H1 (cell line): ENCODE results near the gene RPS6KL1. TPM values are rescaled to one million over a fixed set of nuclear protein-coding genes. Genes with fewer than 3 reads are reported as not detected.

Source experiments
- CTCF ChIA-PET: fragments of 300-600 bp; sonication (Branson Sonifier 250); formaldehyde crosslinking; loops from one replicate; lab custom pipeline; 2021; ENCODE audit not compliant: partially characterized antibody; lab: Charles Lee
- POLR2A ChIA-PET: fragments of 300-600 bp; sonication (Branson Sonifier 250); formaldehyde crosslinking; loops from one replicate; lab custom pipeline; 2021; ENCODE audit warnings: inconsistent platforms; ENCODE audit not compliant: partially characterized antibody; lab: Charles Lee
- DNase-seq, 2 experiments: peaks; one replicate each; pipeline versions ENCODE4 v3.0.0 to v3.0.0-alpha.2; 2010 to 2022; ENCODE audit warnings: low spot score in 2 of 2, low read depth in 1 of 2, mixed read lengths in 1 of 2
- FAIRE-seq: peaks from 2 replicates; lab custom pipeline; 2011; peaks lifted over from hg19 to GRCh38; lab: Jason Lieb, UNC
- H2AFZ ChIP-seq: 2 replicates; pipeline ENCODE4 v1.8.1; 2012; ENCODE audit warnings: low read length, inconsistent platforms
- H2AK5ac ChIP-seq: 2 replicates; pipeline ENCODE4 v1.6.1; 2013; ENCODE audit warnings: low read depth, low read length
- H2BK120ac ChIP-seq: replicated peaks from 2 replicates; pipeline ENCODE3; 2013; ENCODE audit warnings: low read depth, low read length, inconsistent platforms
- H2BK12ac ChIP-seq: 2 replicates; pipeline ENCODE4 v1.6.1; 2013; ENCODE audit warnings: low read depth, low read length
- H2BK15ac ChIP-seq: 2 replicates; pipeline ENCODE4 v1.6.1; 2013; ENCODE audit warnings: low read length
- H2BK20ac ChIP-seq: 2 replicates; pipeline ENCODE4 v1.6.1; 2013; ENCODE audit warnings: low read length
- H2BK5ac ChIP-seq: 2 replicates; pipeline ENCODE4 v1.6.1; 2013; ENCODE audit warnings: low read depth, low read length
- H3K14ac ChIP-seq: 2 replicates; pipeline ENCODE4 v1.6.1; 2013; ENCODE audit warnings: inconsistent platforms; ENCODE audit not compliant: insufficient read length
- H3K18ac ChIP-seq: 2 replicates; pipeline ENCODE4 v1.6.1; 2013; ENCODE audit warnings: low read length; ENCODE audit errors: extremely low read depth
- H3K23ac ChIP-seq: 2 replicates; pipeline ENCODE4 v1.6.1; 2013; ENCODE audit warnings: inconsistent platforms; ENCODE audit not compliant: insufficient read length
- H3K23me2 ChIP-seq: 2 replicates; pipeline ENCODE4 v1.6.1; 2013; ENCODE audit warnings: low read depth, low read length
- H3K27ac ChIP-seq: 2 replicates; pipeline ENCODE4 v1.6.1; 2011; ENCODE audit warnings: low read depth, low read length, inconsistent platforms
- H3K27me3 ChIP-seq, 4 experiments: replicated peaks in 1 of 4; 1 replicate in 1 of 4; 2 replicates in 3 of 4; pipeline versions ENCODE4 v1.6.1 to v1.8.1; 2011 to 2013; ENCODE audit warnings: low read length in 3 of 4, mild to moderate bottlenecking in 3 of 4, inconsistent platforms in 2 of 4, mixed read lengths in 2 of 4, moderate library complexity in 1 of 4; ENCODE audit not compliant: control insufficient read depth in 3 of 4, insufficient read depth in 3 of 4; ENCODE audit errors: extremely low read depth in 1 of 4
- H3K36me3 ChIP-seq, 4 experiments: 2 replicates each; pipeline versions ENCODE4 v1.6.1 to v1.8.1; 2011 to 2013; ENCODE audit warnings: mild to moderate bottlenecking in 4 of 4, low read length in 3 of 4, moderate library complexity in 2 of 4, control low read depth in 1 of 4, inconsistent platforms in 1 of 4; ENCODE audit not compliant: insufficient read depth in 4 of 4, control insufficient read depth in 2 of 4
- H3K4ac ChIP-seq: replicated peaks from 2 replicates; pipeline ENCODE3; 2013; ENCODE audit warnings: low read length, low read depth, mixed read lengths, inconsistent platforms; ENCODE audit not compliant: insufficient read length
- H3K4me1 ChIP-seq, 4 experiments: replicated peaks in 1 of 4; 1 replicate in 1 of 4; 2 replicates in 3 of 4; pipeline versions ENCODE4 v1.6.1 to v1.8.1; 2011 to 2013; ENCODE audit warnings: low read length in 3 of 4, inconsistent platforms in 2 of 4, mixed read lengths in 1 of 4; ENCODE audit not compliant: insufficient read depth in 4 of 4, control insufficient read depth in 3 of 4
- H3K4me2 ChIP-seq, 2 experiments: 2 replicates each; pipeline versions ENCODE4 v1.6.1 to v1.8.1; 2011 to 2013; ENCODE audit warnings: low read depth in 2 of 2, low read length in 2 of 2, control low read depth in 1 of 2, inconsistent platforms in 1 of 2, mild to moderate bottlenecking in 1 of 2; ENCODE audit not compliant: insufficient read depth in 1 of 2
- H3K4me3 ChIP-seq, 4 experiments: fragments of 200-600, 300-600 bp in 1 of 4; sonication (generic), shearing (Covaris generic), sonication (Bioruptor Twin) in 1 of 4; 2 replicates each; pipeline versions ENCODE4 v1.5.1 to v1.8.1; 2011 to 2016; ENCODE audit warnings: low read length in 4 of 4, low read depth in 3 of 4, control low read depth in 2 of 4, inconsistent platforms in 2 of 4, mild to moderate bottlenecking in 2 of 4, mixed read lengths in 1 of 4, moderate library complexity in 1 of 4; ENCODE audit not compliant: insufficient read depth in 2 of 4; ENCODE audit errors: extremely low read depth in 1 of 4
- H3K56ac ChIP-seq: replicated peaks from 2 replicates; pipeline ENCODE3; 2013; ENCODE audit warnings: low read depth, mild to moderate bottlenecking, mixed read lengths, low read length, inconsistent platforms; ENCODE audit not compliant: insufficient read length
- H3K79me1 ChIP-seq: 2 replicates; pipeline ENCODE4 v1.6.1; 2013; ENCODE audit warnings: low read depth, low read length, control low read depth
- H3K79me2 ChIP-seq, 2 experiments: 2 replicates each; pipeline versions ENCODE4 v1.6.1 to v1.8.1; 2012 to 2013; ENCODE audit warnings: low read length in 2 of 2, mild to moderate bottlenecking in 2 of 2, inconsistent platforms in 1 of 2; ENCODE audit not compliant: insufficient read depth in 2 of 2, control insufficient read depth in 1 of 2
- H3K9ac ChIP-seq, 4 experiments: replicated peaks in 1 of 4; 1 replicate in 1 of 4; 2 replicates in 3 of 4; pipeline versions ENCODE4 v1.6.1 to v1.8.1; 2011 to 2013; ENCODE audit warnings: low read depth in 3 of 4, low read length in 3 of 4, control low read depth in 2 of 4, mild to moderate bottlenecking in 2 of 4, moderate library complexity in 2 of 4, inconsistent platforms in 1 of 4; ENCODE audit errors: extremely low read depth in 1 of 4
- H3K9me3 ChIP-seq, 2 experiments: 2 replicates each; pipeline versions ENCODE4 v1.6.1 to v1.8.1; 2012 to 2013; ENCODE audit warnings: mild to moderate bottlenecking in 2 of 2, moderate library complexity in 2 of 2, control low read depth in 1 of 2, inconsistent platforms in 1 of 2, low read depth in 1 of 2, low read length in 1 of 2, mixed read lengths in 1 of 2; ENCODE audit not compliant: insufficient read depth in 2 of 2
- H4K20me1 ChIP-seq, 2 experiments: replicated peaks in 1 of 2; 2 replicates each; pipeline versions ENCODE3 to v1.8.1; 2011 to 2013; ENCODE audit warnings: inconsistent platforms in 2 of 2, low read length in 2 of 2, mild to moderate bottlenecking in 1 of 2; ENCODE audit not compliant: insufficient read depth in 2 of 2, control insufficient read depth in 1 of 2
- H4K5ac ChIP-seq: 2 replicates; pipeline ENCODE4 v1.6.1; 2013; ENCODE audit warnings: low read length, low read depth, mixed read lengths, inconsistent platforms; ENCODE audit not compliant: insufficient read length
- H4K8ac ChIP-seq: 2 replicates; pipeline ENCODE4 v1.8.0; 2013; ENCODE audit warnings: mild to moderate bottlenecking, moderate library complexity, low read length, inconsistent platforms; ENCODE audit not compliant: insufficient read depth; ENCODE audit errors: extremely low read depth
- H4K91ac ChIP-seq: replicated peaks from 2 replicates; pipeline ENCODE3; 2013; ENCODE audit warnings: low read length, mixed read lengths, inconsistent platforms; ENCODE audit not compliant: insufficient read length
- JUND ChIP-seq: IDR thresholded peaks from 2 replicates; pipeline ENCODE4 v1.6.1; 2011; ENCODE audit warnings: mild to moderate bottlenecking, improper control_type of control experiment, low read length
- WGBS, 2 experiments: shearing (Covaris generic) in 1 of 2; methylation state at CpG; one replicate each; pipeline versions ENCODE4 v1.1.6 to v1.1.7; 2013 to 2015; ENCODE audit warnings: low lambda C conversion rate in 2 of 2, mixed read lengths in 2 of 2, inconsistent platforms in 1 of 2, low coverage in 1 of 2, missing lambda C conversion rate in 1 of 2; ENCODE audit not compliant: insufficient replicate concordance in 2 of 2, insufficient coverage in 1 of 2, insufficient read length in 1 of 2; ENCODE audit errors: extremely low coverage in 1 of 2, missing lambda C conversion rate in 1 of 2; 5-methylcytosine and 5-hydroxymethylcytosine counted together
- polyA plus RNA-seq, 7 experiments: library from polyadenylated mRNA; depleted of rRNA in 3 of 7; stranded (reverse) in 5 of 7; unstranded in 2 of 7; fragments of >200 nt in 5 of 7; fragments of 200-250 nt in 2 of 7; gene quantifications; 1 replicate in 5 of 7; 2 replicates in 1 of 7; 4 replicates in 1 of 7; pipeline versions ENCODE4 v1.2.1 to v1.2.3, GENCODE V29; 2011 to 2013; ENCODE audit warnings: missing spikeins in 2 of 7, mixed read lengths in 2 of 7
- total RNA-seq: library from RNA; stranded (reverse); fragmentation: NEBNext Ultra II Directional; extraction: Animal tissue kit (Norgen Biotek cat#: 25700); gene quantifications from 2 replicates; pipeline ENCODE4 v1.2.1, GENCODE V29; 2021

RPS6KL1 gene
- total and polyA plus RNA-seq, 2 of the 8 experiments (the other 6 are each of a cell fraction or from before 2014, with no cell fraction given) = 9.8 to 13.8 TPM

DNA sequence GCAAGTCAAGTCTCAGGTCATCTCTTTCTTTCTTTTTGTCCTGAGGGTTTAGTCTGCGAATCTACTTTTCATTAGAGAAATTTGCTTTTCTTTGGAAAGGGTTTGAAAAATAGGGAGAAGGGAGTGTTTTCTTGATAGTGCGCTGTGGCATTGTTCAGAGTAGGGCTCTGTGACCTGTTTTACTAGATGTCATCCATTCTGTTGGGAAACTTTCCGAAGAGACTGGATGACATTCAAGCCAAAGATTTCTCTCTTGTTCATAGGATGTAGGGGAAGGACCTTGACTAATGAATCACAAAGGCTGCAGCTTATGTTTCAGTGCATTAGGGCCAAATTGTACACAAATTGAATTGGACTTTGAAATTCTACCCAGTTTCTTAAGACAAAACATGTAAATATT lies 26.7 kb downstream of the RPS6KL1 start:
- no peak for TF ChIP-seq JUND
- no peak overlapping the region for H2BK15ac ChIP-seq
- no peak overlapping the region for H3K4me2 ChIP-seq
- no peak overlapping the region for H3K18ac ChIP-seq
- no peak overlapping the region for H3K23ac ChIP-seq
- no peaks in the 10 kb centered on the region for H3K27me3 ChIP-seq
- DNase-seq (no peak), FAIRE-seq (no peak)
- POLR2A ChIA-PET = interaction anchor here (2.5 kb wide), 1 partner anchor 10 kb away, joined by 8 read pairs; no protein-coding TSS in a partner anchor
- no peak overlapping the region for H2BK120ac ChIP-seq
- no peak overlapping the region for H2BK5ac ChIP-seq
- 0 out of 2 replicates have a peak, but pooled peaks cover 2% of the 10 kb centered on the region for H3K79me1 ChIP-seq
- no peak overlapping the region for H3K56ac ChIP-seq
- no peak overlapping the region for H2BK12ac ChIP-seq
- H2AFZ ChIP-seq = no peak overlapping the region
- no peak overlapping the region for H3K9ac ChIP-seq
- H2AK5ac ChIP-seq = no peak overlapping the region
- peaks cover 50 to 99% (median 90%) of the 10 kb centered on the region in 4 experiments for H3K36me3 ChIP-seq
- no peak overlapping the region for H3K4ac ChIP-seq
- no peaks in the 10 kb centered on the region for H3K9me3 ChIP-seq
- no peaks in the 10 kb centered on the region for H3K23me2 ChIP-seq
- H4K8ac ChIP-seq = no peak overlapping the region
- no peak overlapping the region for H3K4me3 ChIP-seq
- H3K4me1 ChIP-seq = no peaks in the 10 kb centered on the region
- no peak overlapping the region for H4K91ac ChIP-seq
- H3K79me2 ChIP-seq = no peaks in the 10 kb centered on the region
- CTCF ChIA-PET = interaction anchor here (0.9 to 24.8 kb wide), 5 partner anchors 8 to 39 kb away, joined by 3 to 509 read pairs (median 5); no protein-coding TSS in a partner anchor
- H3K14ac ChIP-seq = no peak overlapping the region
- H4K20me1 ChIP-seq = peaks cover 2 to 9% of the 10 kb centered on the region in 2 experiments
- no peak overlapping the region for H2BK20ac ChIP-seq
- no peak overlapping the region for H3K27ac ChIP-seq
- 88% methylated on average over 3 of the region's 3 CpGs; no CpG with 5 or more reads in 1 of the 2 experiments for WGBS, 2 experiments
- H4K5ac ChIP-seq = no peak overlapping the region
